ENCODE data around the gene RETREG3.
"Not testable (repeated sequence)": the region's sequence is repeated elsewhere in the genome, so short reads cannot be mapped to it uniquely, and the experiment has no call there.

Gene RETREG3

GRCh38 chr17:42568341-42569111 is 40.6 kb downstream of the RETREG3 start:
- no peak for DNase-seq

GRCh38 chr17:42566883-42567573 is 42.1 kb downstream of the RETREG3 start, which contains the start of gene MLX:
TSS of gene MLX (plus strand) at chr17:42567100. CDS start at chr17:42567125, 25 bp downstream.
- peak; percentile 92 for DNase-seq

GRCh38 chr17:42566215-42566882 is 42.8 kb downstream of the RETREG3 start:
- no peak for DNase-seq

GRCh38 chr17:42565523-42566214 is 43.5 kb downstream of the RETREG3 start:
- no peak for DNase-seq

GRCh38 chr17:42564815-42565522 is 44.2 kb downstream of the RETREG3 start:
- DNase-seq = no peak

GRCh38 chr17:42563950-42564349 is 45.2 kb downstream of the RETREG3 start:
- DNase-seq = no peak

GRCh38 chr17:42563543-42563942 is 45.6 kb downstream of the RETREG3 start:
- no peak for DNase-seq

- no peak for DNase-seq
Measured at GRCh38 chr17:42563143-42563509, 46.0 kb downstream of the RETREG3 start.

- DNase-seq = peak; percentile 30
Measured at GRCh38 chr17:42562388-42563142, 46.6 kb downstream of the RETREG3 start.

- DNase-seq = peak; percentile 95
Measured at GRCh38 chr17:42561897-42562387, 47.2 kb downstream of the RETREG3 start, which contains the start of gene COASY. TSS of gene COASY (plus strand) at chr17:42562148. CDS start at chr17:42562623, 475 bp downstream.

GRCh38 chr17:42560246-42560645 is 48.9 kb downstream of the RETREG3 start:
- no peak for DNase-seq

- no peak for DNase-seq
Measured at GRCh38 chr17:42559075-42559474, 50.1 kb downstream of the RETREG3 start.

- not testable (repeated sequence) for DNase-seq
Measured at GRCh38 chr17:42555961-42556617, 53.1 kb downstream of the RETREG3 start.

GRCh38 chr17:42555122-42555622 is 54.0 kb downstream of the RETREG3 start:
- no peak for DNase-seq

GRCh38 chr17:42554250-42555121 is 54.7 kb downstream of the RETREG3 start:
- peak; percentile 72 for DNase-seq

GRCh38 chr17:42553866-42554249 is 55.3 kb downstream of the RETREG3 start:
- no peak for DNase-seq

- DNase-seq = no peak
Measured at GRCh38 chr17:42553161-42553818, 55.9 kb downstream of the RETREG3 start.

GRCh38 chr17:42552736-42553135 is 56.4 kb downstream of the RETREG3 start, which contains the start of gene HSD17B1:
TSS of gene HSD17B1 (plus strand) at chr17:42552923. CDS start at chr17:42552934, 11 bp downstream.
- not testable (repeated sequence) for DNase-seq

Data from stimulated activated CD4-positive, alpha-beta T cell treated with anti-CD3 and anti-CD28 coated beads, Interleukin-4, amount 100 ng/mL, for 24 hours (primary cell).